ENCODE measurements around the gene CHST13. TPM values are rescaled to one million over a fixed set of nuclear protein-coding genes. Genes with fewer than 3 reads are reported as not detected.

The CHST13 gene
- total RNA-seq, result under 1 TPM in 2 of 4 donors, not detected in 2; 0.23 to 0.95 TPM

DNA sequence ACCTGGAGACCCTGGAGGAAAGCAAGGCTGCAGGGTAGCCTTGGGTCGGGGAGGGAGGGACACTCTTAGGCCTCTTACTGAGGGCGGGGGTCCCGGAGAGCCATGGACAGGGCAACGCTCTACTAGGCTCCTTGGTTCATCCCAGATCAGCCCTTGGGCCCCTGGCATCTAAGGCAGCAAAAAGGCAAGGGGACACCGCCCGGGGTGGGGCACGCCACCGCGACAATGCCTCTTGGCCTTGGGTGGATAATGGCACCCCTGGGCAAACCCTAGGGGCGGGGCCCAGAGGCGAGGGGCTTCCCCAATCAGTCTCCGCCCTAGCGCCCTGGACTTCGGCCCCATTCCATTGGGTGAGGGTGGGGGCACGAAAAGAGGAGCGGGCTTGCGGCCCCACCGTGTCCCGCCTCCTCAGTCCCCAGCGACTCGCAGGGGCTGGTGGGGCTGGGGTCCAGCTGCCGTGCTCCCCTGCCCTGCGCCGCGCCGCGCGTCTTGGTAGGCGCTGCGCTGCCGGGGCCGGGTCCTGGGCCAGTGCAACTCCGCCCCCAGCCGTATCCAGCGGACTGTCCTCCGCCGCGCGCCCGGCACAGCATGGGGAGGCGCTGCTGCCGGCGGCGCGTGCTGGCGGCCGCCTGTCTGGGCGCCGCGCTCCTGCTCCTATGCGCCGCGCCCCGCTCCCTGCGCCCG lies at the start of gene CHST13:
Gene CHST13, plus strand, starts transcription at position 411 of the 684 bp plus-strand sequence. Its CDS starts 178 bp downstream, at position 589.
- peaks cover 3 to 17% (median 11%) of the 10 kb centered on the region in 3 donors for H3K4me1 ChIP-seq
- no peak for DNase-seq
- no peaks in the 10 kb centered on the region for H3K36me3 ChIP-seq
- H3K27ac ChIP-seq, result peak within 1 kb of the TSS in 2 of 4 donors; percentile 2 to 46
- intact Hi-C loops (cut with DNase I), result loop anchor here (2.0 kb wide), 1 partner anchor 1023 kb away; no protein-coding TSS in a partner anchor
- peaks cover 0 to 51% (median 5%) of the 10 kb centered on the region in 4 donors for H3K27me3 ChIP-seq
- H3K4me3 ChIP-seq, result peak within 1 kb of the TSS; percentile 0 to 62 (median 30)
- TF ChIP-seq POLR2A (IDR thresholded peaks at IDR 0.05), result no peak
- TF ChIP-seq, protein P1, sequence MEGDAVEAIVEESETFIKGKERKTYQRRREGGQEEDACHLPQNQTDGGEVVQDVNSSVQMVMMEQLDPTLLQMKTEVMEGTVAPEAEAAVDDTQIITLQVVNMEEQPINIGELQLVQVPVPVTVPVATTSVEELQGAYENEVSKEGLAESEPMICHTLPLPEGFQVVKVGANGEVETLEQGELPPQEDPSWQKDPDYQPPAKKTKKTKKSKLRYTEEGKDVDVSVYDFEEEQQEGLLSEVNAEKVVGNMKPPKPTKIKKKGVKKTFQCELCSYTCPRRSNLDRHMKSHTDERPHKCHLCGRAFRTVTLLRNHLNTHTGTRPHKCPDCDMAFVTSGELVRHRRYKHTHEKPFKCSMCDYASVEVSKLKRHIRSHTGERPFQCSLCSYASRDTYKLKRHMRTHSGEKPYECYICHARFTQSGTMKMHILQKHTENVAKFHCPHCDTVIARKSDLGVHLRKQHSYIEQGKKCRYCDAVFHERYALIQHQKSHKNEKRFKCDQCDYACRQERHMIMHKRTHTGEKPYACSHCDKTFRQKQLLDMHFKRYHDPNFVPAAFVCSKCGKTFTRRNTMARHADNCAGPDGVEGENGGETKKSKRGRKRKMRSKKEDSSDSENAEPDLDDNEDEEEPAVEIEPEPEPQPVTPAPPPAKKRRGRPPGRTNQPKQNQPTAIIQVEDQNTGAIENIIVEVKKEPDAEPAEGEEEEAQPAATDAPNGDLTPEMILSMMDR (IDR thresholded peaks at IDR 0.05), result peak in 1 of 6 experiments; percentile 5
- no peaks in the 10 kb centered on the region for H3K9me3 ChIP-seq
- no CpG with 5 or more reads among the region's 56 CpGs for WGBS, 2 donors

DNA sequence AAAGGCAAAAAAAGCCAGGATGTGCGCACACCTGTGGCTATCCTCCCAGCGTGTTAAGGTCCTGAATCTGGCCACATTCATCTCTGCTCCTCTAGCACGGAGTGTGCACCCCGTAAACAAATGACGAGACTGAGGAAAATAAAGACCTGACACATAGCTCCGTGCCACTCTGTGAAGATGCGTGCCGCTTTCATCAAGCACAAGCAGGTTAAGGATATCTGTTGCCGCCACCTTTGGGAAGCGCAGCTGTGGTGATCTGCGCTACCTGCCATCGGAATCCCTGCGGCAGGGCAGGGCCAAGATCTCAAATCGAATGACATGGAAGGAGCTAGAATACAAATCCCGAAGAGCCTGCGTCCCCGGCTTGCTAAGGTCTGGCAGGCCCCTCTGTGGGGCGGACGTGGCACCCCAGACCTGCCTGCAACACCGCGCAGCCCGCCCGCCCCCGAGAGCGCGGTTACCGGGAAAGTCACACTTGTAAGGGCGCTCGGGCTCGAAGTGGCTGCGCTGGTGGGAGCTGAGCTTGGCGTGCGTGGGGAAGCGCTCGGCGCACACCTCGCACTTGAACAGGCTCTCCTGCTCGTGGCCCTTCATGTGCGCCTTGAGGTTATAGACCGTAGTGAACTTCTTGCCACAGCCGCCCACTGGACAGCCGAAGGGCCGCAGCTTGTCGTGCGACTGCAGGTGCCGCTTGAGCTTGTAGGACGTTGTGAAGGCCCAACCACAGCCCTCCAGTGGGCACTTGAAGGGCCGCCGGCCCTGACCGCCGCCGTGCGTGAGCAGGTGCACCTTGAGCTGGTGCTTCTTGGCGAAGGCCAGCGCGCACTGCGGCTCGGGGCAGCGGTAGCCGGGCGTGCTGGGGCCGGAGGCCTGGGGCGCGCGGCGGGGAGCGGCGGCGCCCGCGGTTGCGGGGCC lies 49.2 kb upstream of the CHST13 start:
- DNase-seq, result peak; percentile 22
- intact Hi-C loops (cut with DNase I), result no loop called here

GRCh38 chr3:126475413-126476114 lies 48.4 kb upstream of the CHST13 start, which contains the start of gene ZXDC:
Gene ZXDC, minus strand, starts transcription at chr3:126475891. Its CDS starts 26 bp downstream, at chr3:126475865.
- Histone ChIP-seq H3K27me3 (no peaks in the 10 kb centered on the region), H3K4me3 (peak within 1 kb of the TSS; percentile 52 to 92 (median 72)), H3K9me3 (no peaks in the 10 kb centered on the region), H3K36me3 (peaks cover 2 to 13% (median 8%) of the 10 kb centered on the region in 3 donors), H3K4me1 (peaks cover 35 to 50% (median 36%) of the 10 kb centered on the region in 3 donors), H3K27ac (peak within 1 kb of the TSS; percentile 89 to 99 (median 95))
- TF ChIP-seq, protein P1 (IDR thresholded peaks at IDR 0.05), result peak in 5 of 6 experiments; percentile 7 to 48 (median 39)
- peak in 3 of 4 donors; percentile 46 to 84 (median 82) for TF ChIP-seq POLR2A (IDR thresholded peaks at IDR 0.05)
- DNase-seq, result peak; percentile 61
- WGBS, 2 donors, result no CpG with 5 or more reads among the region's 112 CpGs
- intact Hi-C loops (cut with DNase I), result no loop called here

More for the DNA sequence above, 49.2 kb upstream of the CHST13 start:
- TF ChIP-seq POLR2A (IDR thresholded peaks at IDR 0.05), result no peak
- TF ChIP-seq, protein P1 (IDR thresholded peaks at IDR 0.05), result peak in 1 of 6 experiments; percentile 10
- Histone ChIP-seq H3K4me3 (peak overlapping the region; percentile 52 to 92 (median 72)), H3K4me1 (peaks cover 35 to 50% (median 36%) of the 10 kb centered on the region in 3 donors), H3K27ac (peak overlapping the region; percentile 89 to 99 (median 95)), H3K27me3 (no peaks in the 10 kb centered on the region), H3K36me3 (peaks cover 10 to 21% (median 16%) of the 10 kb centered on the region in 3 donors), H3K9me3 (no peaks in the 10 kb centered on the region)
- whole genome bisulfite sequencing, 2 donors, result 8 to 12% methylated on average over 13 to 40 of the region's 72 CpGs

GRCh38 chr3:126476166-126477060 lies 47.5 kb upstream of the CHST13 start:
- peaks cover 35 to 47% (median 36%) of the 10 kb centered on the region in 3 donors for H3K4me1 ChIP-seq
- H3K9me3 ChIP-seq, result no peaks in the 10 kb centered on the region
- TF ChIP-seq, protein P1 (IDR thresholded peaks at IDR 0.05), result no peak
- TF ChIP-seq POLR2A (IDR thresholded peaks at IDR 0.05), result no peak
- peak overlapping the region; percentile 45 to 92 (median 68) for H3K4me3 ChIP-seq
- intact Hi-C loops (cut with DNase I), result no loop called here
- no peaks in the 10 kb centered on the region for H3K27me3 ChIP-seq
- 40 to 43% methylated on average over 17 to 25 of the region's 66 CpGs for WGBS, 2 donors
- H3K27ac ChIP-seq, result peak overlapping the region; percentile 86 to 99 (median 94)
- peak; percentile 36 for DNase-seq
- H3K36me3 ChIP-seq, result peaks cover 0 to 4% (median 0%) of the 10 kb centered on the region in 3 donors
